Endothelial cell of umbilical vein (primary cell): ENCODE measurements around the gene RNF144B. TPM values are rescaled to one million over a fixed set of nuclear protein-coding genes. Genes with fewer than 3 reads are reported as not detected.

ENCODE experiments used
- BruUV-seq: library from RNA; stranded (reverse); fragments of 400-500 nt; replicated peaks from 2 replicates; lab custom pipeline; 2021; lab: Mats Ljungman, UMichigan
- CTCF ChIA-PET: fragments of 300-600, 350-600 bp; sonication (Branson Sonifier 250); formaldehyde crosslinking; loops from one replicate; lab custom pipeline; 2021; ENCODE audit warnings: antibody characterized with exemption, inconsistent platforms; lab: Charles Lee
- POLR2A ChIA-PET: fragments of 300-600, 350-600 bp; sonication (Branson Sonifier 250); formaldehyde crosslinking; loops from one replicate; lab custom pipeline; 2021; ENCODE audit warnings: antibody characterized with exemption, inconsistent platforms; lab: Charles Lee
- DNase-seq: peaks from one replicate; pipeline ENCODE4 v3.0.0-alpha.2; 2011; ENCODE audit warnings: low read depth, low spot score
- FAIRE-seq: peaks from 2 replicates; lab custom pipeline; 2011; peaks lifted over from hg19 to GRCh38; lab: Jason Lieb, UNC
- H2AFZ ChIP-seq: 2 replicates; pipeline ENCODE4 v1.6.0; 2012; ENCODE audit warnings: low read depth, low read length, control low read depth, inconsistent platforms
- H3K27ac ChIP-seq: 2 replicates; pipeline ENCODE4 v1.5.1; 2011; ENCODE audit warnings: low read depth, mild to moderate bottlenecking, control low read depth, low read length, moderate library complexity; ENCODE audit not compliant: insufficient read depth
- H3K27me3 ChIP-seq, 2 experiments: 2 replicates each; pipeline versions ENCODE4 v1.6.0 to v1.6.1; 2011; ENCODE audit warnings: low read length in 2 of 2, mixed read lengths in 1 of 2; ENCODE audit not compliant: control insufficient read depth in 2 of 2, insufficient read depth in 2 of 2
- H3K36me3 ChIP-seq, 2 experiments: 2 replicates in 1 of 2; 3 replicates in 1 of 2; pipeline ENCODE4 v1.5.1; 2011; ENCODE audit warnings: low read length in 2 of 2, mild to moderate bottlenecking in 1 of 2, moderate library complexity in 1 of 2; ENCODE audit not compliant: control insufficient read depth in 2 of 2, insufficient read depth in 2 of 2; ENCODE audit errors: extremely low read depth in 1 of 2
- H3K4me1 ChIP-seq: 3 replicates; pipeline ENCODE4 v1.5.1; 2011; ENCODE audit warnings: mild to moderate bottlenecking, low read length; ENCODE audit not compliant: control insufficient read depth, insufficient read depth; ENCODE audit errors: extremely low read depth
- H3K4me2 ChIP-seq: 2 replicates; pipeline ENCODE4 v1.6.1; 2011; ENCODE audit warnings: low read length, control low read depth, mixed read lengths; ENCODE audit not compliant: insufficient read depth
- H3K4me3 ChIP-seq, 3 experiments: fragments of 200-600 bp in 1 of 3; sonication (generic), shearing (Covaris generic) in 1 of 3; replicated peaks in 1 of 3; 2 replicates each; pipeline ENCODE4 v1.5.1; 2011 to 2016; ENCODE audit warnings: control low read depth in 3 of 3, low read length in 3 of 3, mild to moderate bottlenecking in 2 of 3, inconsistent platforms in 1 of 3, low read depth in 1 of 3, moderate library complexity in 1 of 3; ENCODE audit not compliant: insufficient read depth in 1 of 3
- H3K79me2 ChIP-seq: 2 replicates; pipeline ENCODE4 v1.6.0; 2012; ENCODE audit warnings: low read length, inconsistent platforms; ENCODE audit not compliant: control insufficient read depth, insufficient read depth
- H3K9ac ChIP-seq: replicated peaks from 2 replicates; pipeline ENCODE3; 2011; ENCODE audit warnings: low read length, control low read depth; ENCODE audit not compliant: insufficient read depth; ENCODE audit errors: extremely low read depth
- H3K9me1 ChIP-seq: replicated peaks from 3 replicates; pipeline ENCODE4 v1.6.0; 2011; ENCODE audit warnings: mild to moderate bottlenecking, low read length; ENCODE audit not compliant: control insufficient read depth, insufficient read depth; ENCODE audit errors: extremely low read depth
- H3K9me3 ChIP-seq: replicated peaks from 2 replicates; pipeline ENCODE4 v1.5.1; 2012; ENCODE audit warnings: low read length, inconsistent platforms; ENCODE audit not compliant: control insufficient read depth, insufficient read depth
- H4K20me1 ChIP-seq: replicated peaks from 2 replicates; pipeline ENCODE3; 2011; ENCODE audit warnings: mild to moderate bottlenecking, low read length; ENCODE audit not compliant: control insufficient read depth, insufficient read depth; ENCODE audit errors: extremely low read depth
- CTCF ChIP-seq, 2 donors: IDR thresholded peaks; 1 replicate in 1 of 2; 2 replicates in 1 of 2; pipeline ENCODE4 v1.5.1; 2011; ENCODE audit warnings: low read length in 2 of 2, mild to moderate bottlenecking in 2 of 2, moderate library complexity in 2 of 2, control low read depth in 1 of 2, inconsistent platforms in 1 of 2, low read depth in 1 of 2; ENCODE audit not compliant: insufficient read depth in 1 of 2; ENCODE audit errors: extremely low read depth in 1 of 2
- EZH2 ChIP-seq: IDR thresholded peaks from 2 replicates; pipeline ENCODE4 v1.6.1; 2012; ENCODE audit warnings: borderline replicate concordance, low read depth, mild to moderate bottlenecking, moderate library complexity, low read length, inconsistent platforms; ENCODE audit not compliant: severe bottlenecking
- FOS ChIP-seq: IDR thresholded peaks from 2 replicates; pipeline ENCODE4 v1.6.1; 2011; ENCODE audit warnings: mild to moderate bottlenecking, low read length, moderate library complexity, borderline replicate concordance; ENCODE audit not compliant: insufficient read depth
- GATA2 ChIP-seq: IDR thresholded peaks from 2 replicates; pipeline ENCODE4 v1.7.0; 2011; ENCODE audit warnings: low read depth, mild to moderate bottlenecking, moderate library complexity, mixed read lengths, low read length; ENCODE audit not compliant: insufficient read length, insufficient read depth
- JUN ChIP-seq: IDR thresholded peaks from 2 replicates; pipeline ENCODE4 v1.6.1; 2011; ENCODE audit warnings: borderline replicate concordance, low read depth; ENCODE audit not compliant: insufficient read length, insufficient read depth
- MAX ChIP-seq: IDR thresholded peaks from 2 replicates; pipeline ENCODE4 v1.6.1; 2011; ENCODE audit not compliant: insufficient read depth, insufficient read length
- MYC ChIP-seq: IDR thresholded peaks from one replicate; pipeline ENCODE4 v1.6.1; 2011; ENCODE audit warnings: mild to moderate bottlenecking, low read depth, low read length
- POLR2A ChIP-seq: IDR thresholded peaks from 2 replicates; pipeline ENCODE4 v1.6.1; 2012; ENCODE audit warnings: low read depth, mild to moderate bottlenecking, control low read depth, low read length
- POLR2AphosphoS5 ChIP-seq: IDR thresholded peaks from 2 replicates; pipeline ENCODE4 v1.6.1; 2012; ENCODE audit warnings: low read depth, mild to moderate bottlenecking, control low read depth, low read length, moderate library complexity; ENCODE audit not compliant: insufficient read depth
- dilution Hi-C: fragments of 300-500 bp; cut with MboI; formaldehyde crosslinking; loops from one replicate; pipeline ENCODE4 v1.15.0; 2019; ENCODE audit warnings: low sequenced_read_pairs; ENCODE audit not compliant: extremely low pct_ligation_motif_present
- intact Hi-C: fragments of 100-400 bp; cut with micrococcal nuclease; formaldehyde crosslinking; loops from one replicate; pipeline ENCODE4 v1.10.0; 2022
- polyA plus RNA-seq, 4 experiments: library from polyadenylated mRNA; depleted of rRNA in 3 of 4; stranded (reverse) in 3 of 4; unstranded in 1 of 4; fragments of >200 nt; gene quantifications; 2 replicates each; pipeline versions ENCODE4 v1.2.1 to v1.2.3, GENCODE V29; 2011 to 2012; ENCODE audit warnings: missing spikeins in 1 of 4
- total RNA-seq: library from RNA; stranded (reverse); gene quantifications from 2 replicates; pipeline ENCODE4 v1.2.3, GENCODE V29; 2021

The RNF144B gene
- total and polyA plus RNA-seq, 2 donors (not counting 3 experiments of a cell fraction or from before 2014, with no cell fraction given) = 18.1 to 97.3 TPM

- Histone ChIP-seq H2AFZ (no peak overlapping the region), H3K4me1 (peaks cover 7% of the 10 kb centered on the region), H3K27ac (no peak overlapping the region), H3K79me2 (no peaks in the 10 kb centered on the region), H4K20me1 (no peaks in the 10 kb centered on the region), H3K9me3 (no peaks in the 10 kb centered on the region), H3K27me3 (no peaks in the 10 kb centered on the region), H3K4me3 (no peak overlapping the region), H3K9me1 (no peaks in the 10 kb centered on the region), H3K36me3 (no peaks in the 10 kb centered on the region), H3K4me2 (no peak overlapping the region), H3K9ac (no peak overlapping the region)
- CTCF ChIA-PET = no interaction called here
- intact Hi-C loops = no loop called here
- no TSS peak for BruUV-seq
- DNase-seq = no peak
- TF ChIP-seq FOS = no peak
- no peak for TF ChIP-seq JUN
- TF ChIP-seq MAX = no peak
- TF ChIP-seq MYC = no peak
- no peak for TF ChIP-seq GATA2
- no peak for TF ChIP-seq POLR2AphosphoS5
- TF ChIP-seq POLR2A = no peak
- no peak for TF ChIP-seq EZH2
- no peak for TF ChIP-seq CTCF (IDR thresholded peaks at IDR 0.05; ENCODE audit: extremely low read depth in 1 of 2, insufficient read depth in 1 of 2, low read depth in 1 of 2, low read length in 2 of 2)
- dilution Hi-C loops = no loop called here
- POLR2A ChIA-PET = no interaction called here
- no peak for FAIRE-seq
Measured at GRCh38 chr6:18349386-18349785, 37.8 kb upstream of the RNF144B start.
